ENCODE data around the gene FZD4.
A peak's percentile ranks its signal among the peaks of the same experiment; 100 is the strongest.
"Not testable (repeated sequence)": the region's sequence is repeated elsewhere in the genome, so short reads cannot be mapped to it uniquely, and the experiment has no call there.

The FZD4 gene

DNA sequence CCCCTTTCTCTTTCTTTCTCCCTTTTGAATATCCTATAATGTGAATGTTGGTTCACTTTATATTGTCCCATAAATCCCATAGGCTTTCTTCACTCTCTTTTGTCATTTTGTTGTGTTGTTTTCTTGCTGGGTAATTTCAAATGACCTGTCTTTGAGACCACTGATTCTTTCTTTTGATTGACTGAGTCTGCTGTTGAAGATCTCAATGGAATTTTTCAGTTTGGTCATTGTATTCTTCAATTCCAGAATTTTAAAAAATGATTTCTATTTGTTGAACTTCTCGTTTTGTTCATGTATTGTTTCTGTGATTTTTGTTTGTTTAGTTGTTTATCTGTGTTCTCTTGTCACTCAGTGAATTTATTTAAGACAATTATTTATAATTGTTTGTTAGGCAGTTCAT is 17.5 kb upstream of the FZD4 start:
- no peak for DNase-seq

DNA sequence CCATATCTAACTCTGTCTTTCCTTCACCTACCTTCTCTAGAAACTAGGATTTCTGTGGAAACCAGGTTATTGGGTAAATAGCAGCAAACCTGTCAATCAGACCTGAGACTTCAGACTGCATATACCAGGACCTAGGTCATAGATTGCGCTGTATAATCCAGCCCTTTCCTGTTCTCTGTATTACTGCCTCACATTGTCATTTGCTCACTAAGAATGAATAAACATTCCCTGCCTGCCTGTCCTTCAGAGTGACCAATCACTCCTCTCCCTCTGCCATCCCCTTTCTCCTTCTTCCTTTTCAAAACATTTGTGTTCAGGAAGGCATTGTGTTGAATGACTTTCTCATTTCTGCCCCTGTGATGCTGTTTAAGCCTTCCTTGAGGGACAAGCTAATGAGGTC is 14.1 kb upstream of the FZD4 start:
- no peak for DNase-seq

DNA sequence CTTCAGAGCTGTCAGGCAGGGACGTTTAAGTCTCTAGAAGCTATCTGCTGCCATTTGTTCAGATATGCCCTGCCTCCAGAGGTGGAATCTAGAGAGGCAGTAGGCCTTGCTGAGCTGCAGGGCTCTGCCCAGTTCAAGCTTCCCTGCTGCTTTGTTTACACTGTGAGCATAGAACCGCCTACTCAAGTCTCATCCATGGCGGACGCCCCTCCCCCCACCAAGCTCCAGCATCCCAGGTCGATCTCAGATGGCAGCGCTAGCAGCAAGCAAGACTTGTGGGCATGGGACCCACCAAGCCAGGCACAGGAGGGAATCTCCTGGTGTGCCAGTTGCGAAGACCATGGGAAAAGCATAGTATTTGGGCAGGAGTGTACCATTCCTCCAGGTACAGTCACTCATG is 12.4 kb upstream of the FZD4 start:
- DNase-seq: not testable (repeated sequence)

GRCh38 chr11:86957976-86958646 is 2.9 kb upstream of the FZD4 start:
- peak; percentile 26 for DNase-seq

DNA sequence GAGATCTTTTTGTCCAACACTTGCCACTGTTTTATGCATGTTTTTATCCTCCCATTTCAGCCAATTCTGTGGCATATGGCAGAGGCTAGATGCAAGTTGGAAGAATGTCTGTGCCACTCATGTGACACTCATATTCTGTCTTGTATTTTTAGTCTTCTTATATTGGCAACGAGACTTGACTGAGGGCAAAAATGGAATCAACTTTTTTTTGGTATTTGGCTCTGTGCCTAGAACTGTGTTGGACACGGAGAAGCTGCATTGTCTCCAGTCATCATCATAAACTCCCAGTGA is 1.7 kb upstream of the FZD4 start:
- DNase-seq: no peak

DNA sequence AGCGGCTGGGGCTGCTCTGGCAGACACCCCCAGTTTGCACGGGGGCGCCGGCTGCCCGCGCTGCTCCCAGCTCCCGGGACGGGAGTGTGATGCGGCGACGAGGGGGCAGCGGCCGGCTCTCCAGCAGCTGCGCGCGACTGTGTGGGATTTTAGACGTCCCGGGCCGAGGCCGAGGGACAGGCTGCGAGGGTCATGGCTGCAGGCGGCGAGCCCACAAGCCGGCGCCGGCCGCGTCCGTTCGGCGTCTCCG is 159 bp downstream of the FZD4 start:
- DNase-seq: no peak

- peak; percentile 67 for DNase-seq
These were observed 705 bp downstream of the FZD4 start for GRCh38 chr11:86954269-86955110.

DNA sequence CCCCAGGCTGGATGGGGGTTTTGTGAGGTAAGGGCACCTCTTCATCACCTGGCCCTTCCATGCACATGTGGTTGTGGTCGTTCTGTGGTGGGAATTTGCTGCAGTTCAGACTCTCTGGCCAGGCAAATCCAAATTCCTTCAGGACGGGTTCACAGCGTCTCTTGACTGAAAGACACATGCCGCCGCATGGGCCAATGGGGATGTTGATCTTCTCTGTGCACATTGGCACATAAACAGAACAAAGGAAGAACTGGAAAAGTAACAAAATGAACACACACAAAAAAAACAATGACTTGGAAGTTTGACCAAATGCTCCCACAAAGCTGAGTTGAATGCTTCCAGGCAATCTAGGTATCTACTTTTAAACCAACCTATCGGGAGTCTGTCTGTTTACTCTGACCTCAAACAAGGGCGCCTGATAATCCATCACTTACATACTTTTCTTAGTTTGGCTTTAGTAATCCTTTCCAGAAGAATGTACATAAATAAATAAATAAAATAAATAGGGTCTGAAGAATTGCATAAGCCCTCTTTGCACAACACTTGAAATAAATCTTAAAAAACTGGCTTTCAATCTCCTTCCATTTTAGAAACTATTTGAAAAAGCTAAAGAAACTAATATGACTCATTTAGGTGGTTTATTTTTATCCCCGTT is 2.8 kb downstream of the FZD4 start:
- no peak for DNase-seq

DNA sequence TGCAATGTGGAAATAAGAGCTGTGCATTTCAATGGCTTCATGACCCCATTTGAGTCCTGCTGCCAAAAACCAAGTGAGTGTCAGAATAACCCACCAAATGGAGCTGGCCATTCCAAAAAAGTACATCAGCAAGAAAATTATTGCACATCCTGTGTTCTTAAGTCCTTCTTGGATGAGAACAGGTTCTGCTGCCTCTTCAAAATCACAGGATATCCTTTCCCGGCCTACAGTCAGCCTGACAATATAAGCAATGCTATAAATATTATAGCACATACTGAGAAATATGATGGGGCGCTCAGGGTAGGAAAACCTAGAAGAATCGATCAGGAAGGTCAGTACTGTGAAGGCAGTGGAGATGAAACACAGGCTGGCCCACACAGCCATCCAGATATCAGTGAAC is 3.5 kb downstream of the FZD4 start:
- no peak for DNase-seq

GRCh38 chr11:86950661-86950995 is 4.6 kb downstream of the FZD4 start:
- no peak for DNase-seq

DNA sequence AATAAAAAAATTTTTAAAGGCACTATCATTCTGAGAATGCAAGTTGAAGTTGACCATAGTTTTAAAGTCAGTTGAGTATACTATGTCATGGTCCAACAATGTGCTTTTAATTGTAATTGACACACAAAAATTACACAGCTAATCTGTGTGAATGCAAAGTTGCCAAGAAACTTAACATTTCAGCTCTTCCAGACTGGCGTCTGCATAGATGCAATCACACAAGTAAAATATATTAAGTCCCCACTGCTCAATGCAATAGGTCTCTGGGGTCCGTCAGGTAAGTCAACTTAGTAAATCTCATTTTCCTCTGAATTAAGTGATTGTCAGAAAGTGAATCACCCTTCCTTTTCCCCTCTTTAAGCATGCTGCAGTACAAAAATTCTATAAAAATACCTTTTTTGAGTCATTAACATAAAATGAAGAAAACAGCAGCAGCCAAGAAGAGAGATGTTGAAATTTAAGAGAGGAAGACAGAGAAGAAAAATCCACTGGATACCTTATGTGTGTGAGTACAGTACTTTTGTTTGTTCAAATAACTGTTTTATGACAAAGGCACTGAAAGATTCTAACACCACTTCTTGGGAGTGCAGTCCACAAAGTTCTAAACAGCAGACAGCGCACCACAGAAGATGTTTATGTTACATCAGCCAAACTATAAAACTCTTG is 5.1 kb downstream of the FZD4 start:
- no peak for DNase-seq

GRCh38 chr11:86948733-86949132 is 6.5 kb downstream of the FZD4 start:
- no peak for DNase-seq

GRCh38 chr11:86947541-86947940 is 7.7 kb downstream of the FZD4 start:
- no peak for DNase-seq

DNA sequence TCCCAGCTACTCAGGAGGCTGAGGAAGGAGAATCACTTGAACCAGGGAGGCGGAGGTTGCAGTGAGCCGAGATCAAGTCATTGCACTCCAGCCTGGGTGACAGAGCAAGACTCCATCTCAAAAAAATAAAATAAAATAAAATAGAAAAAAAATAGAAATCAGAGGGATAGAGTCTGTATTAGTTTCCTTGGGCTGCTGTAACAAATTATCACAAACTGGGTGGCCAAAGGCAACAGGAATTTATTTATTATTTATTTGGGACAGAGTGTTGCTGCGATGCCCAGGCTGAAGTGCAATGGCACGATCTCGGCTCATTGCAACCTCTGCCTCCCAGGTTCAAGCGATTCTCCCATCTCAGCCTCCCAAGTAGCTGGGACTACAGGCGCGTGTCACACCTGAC is 11.7 kb downstream of the FZD4 start:
- DNase-seq: not testable (repeated sequence)

DNA sequence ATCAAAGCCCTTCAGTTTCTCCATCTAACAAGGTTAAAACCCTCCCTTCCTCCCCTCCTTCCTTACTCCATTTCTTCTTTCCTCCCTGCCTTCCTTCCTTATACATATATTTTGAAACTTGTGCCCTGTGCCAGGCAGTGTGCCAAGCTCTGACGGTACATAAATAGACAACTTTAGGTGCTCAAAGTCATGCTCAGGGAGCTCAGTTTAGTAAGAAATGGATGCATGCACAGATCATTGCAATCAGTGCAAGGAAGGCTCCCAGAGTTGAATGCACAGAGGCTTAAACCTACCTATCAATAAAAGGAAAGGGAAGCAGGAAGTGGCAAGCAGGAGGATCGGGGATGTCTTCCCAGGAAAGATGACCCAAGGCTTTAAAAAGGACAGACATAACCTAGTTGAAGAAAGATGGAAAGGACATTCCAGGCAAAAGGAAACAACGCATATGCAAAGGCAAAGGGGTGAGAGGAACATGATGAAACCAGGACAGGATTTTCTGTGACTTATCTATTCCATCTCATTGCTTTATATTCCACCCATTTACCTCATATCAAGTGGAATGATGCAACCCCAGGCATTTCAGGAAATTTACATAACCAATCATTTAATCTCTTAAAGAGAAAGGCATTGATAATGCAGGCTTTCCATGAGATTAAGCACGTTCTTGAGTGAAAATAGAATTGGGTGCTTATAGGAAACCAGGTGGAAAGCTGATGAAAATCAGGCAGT is 13.2 kb downstream of the FZD4 start:
- DNase-seq: no peak

- DNase-seq: no peak
These were observed 13.9 kb downstream of the FZD4 start for GRCh38 chr11:86941077-86941870.

DNA sequence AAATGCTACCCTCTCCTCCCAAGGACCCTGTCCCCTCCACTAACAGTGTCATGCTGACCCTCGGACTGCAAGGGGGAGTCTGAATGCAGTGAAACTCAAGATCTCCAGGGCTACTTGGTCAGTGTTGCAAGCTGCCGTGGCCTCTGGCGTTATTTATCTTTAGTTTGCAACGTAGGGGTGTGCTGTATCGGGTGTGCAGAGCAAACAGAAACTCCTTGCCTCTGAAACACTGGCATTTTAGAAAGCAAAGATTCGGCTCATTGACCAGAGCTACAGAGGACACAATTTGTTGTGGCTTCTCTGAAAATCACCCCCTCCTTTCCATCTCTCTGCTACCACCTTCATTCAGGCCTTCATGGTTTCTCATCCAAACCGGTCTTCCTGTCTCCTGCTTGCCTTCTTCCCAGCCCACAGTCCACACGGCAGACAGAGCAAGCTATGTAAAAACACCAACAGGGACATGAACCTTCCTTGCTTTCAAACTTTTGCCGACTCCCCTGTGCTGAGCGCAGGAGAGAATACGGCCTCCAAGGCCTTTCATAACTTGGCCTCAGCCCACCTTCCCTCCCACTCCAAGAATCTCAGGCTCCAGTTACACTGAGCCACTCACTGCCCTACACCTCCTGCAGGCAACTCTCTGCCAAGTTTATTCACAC is 14.9 kb downstream of the FZD4 start:
- no peak for DNase-seq

- peak; percentile 76 for DNase-seq
These were observed 16.0 kb downstream of the FZD4 start for GRCh38 chr11:86938900-86939880.

- DNase-seq: peak; percentile 79
These were observed 16.8 kb downstream of the FZD4 start for GRCh38 chr11:86938203-86938899.

DNA sequence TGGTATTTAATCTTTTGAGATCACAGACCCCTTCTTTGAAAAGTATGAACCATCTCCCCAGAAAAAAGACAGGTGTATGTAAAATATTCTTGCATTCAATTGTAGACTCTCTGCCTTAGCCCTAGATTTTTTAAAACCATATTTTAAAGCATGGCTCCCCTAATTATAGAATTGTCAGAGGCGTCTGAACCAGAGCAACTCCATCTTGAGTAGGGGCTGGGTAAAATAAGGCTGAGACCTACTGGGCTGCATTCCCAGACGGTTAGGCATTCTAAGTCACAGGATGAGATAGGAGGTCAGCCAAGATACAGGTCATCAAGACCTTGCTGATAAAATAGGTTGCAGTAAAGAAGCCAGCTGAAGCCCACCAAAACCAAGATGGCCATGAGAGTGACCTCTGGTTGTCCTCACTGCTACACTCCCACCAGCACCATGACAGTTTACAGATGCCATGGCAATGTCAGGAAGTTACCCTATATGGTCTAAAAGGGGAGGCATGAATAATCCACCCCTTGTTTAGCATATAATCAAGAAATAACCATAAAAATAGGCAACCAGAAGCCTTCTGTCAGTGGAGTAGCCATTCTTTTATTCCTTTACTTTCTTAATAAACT is 17.9 kb downstream of the FZD4 start:
- not testable (repeated sequence) for DNase-seq
